ENCODE data around the gene CTXND1.

CTXND1 gene

DNA sequence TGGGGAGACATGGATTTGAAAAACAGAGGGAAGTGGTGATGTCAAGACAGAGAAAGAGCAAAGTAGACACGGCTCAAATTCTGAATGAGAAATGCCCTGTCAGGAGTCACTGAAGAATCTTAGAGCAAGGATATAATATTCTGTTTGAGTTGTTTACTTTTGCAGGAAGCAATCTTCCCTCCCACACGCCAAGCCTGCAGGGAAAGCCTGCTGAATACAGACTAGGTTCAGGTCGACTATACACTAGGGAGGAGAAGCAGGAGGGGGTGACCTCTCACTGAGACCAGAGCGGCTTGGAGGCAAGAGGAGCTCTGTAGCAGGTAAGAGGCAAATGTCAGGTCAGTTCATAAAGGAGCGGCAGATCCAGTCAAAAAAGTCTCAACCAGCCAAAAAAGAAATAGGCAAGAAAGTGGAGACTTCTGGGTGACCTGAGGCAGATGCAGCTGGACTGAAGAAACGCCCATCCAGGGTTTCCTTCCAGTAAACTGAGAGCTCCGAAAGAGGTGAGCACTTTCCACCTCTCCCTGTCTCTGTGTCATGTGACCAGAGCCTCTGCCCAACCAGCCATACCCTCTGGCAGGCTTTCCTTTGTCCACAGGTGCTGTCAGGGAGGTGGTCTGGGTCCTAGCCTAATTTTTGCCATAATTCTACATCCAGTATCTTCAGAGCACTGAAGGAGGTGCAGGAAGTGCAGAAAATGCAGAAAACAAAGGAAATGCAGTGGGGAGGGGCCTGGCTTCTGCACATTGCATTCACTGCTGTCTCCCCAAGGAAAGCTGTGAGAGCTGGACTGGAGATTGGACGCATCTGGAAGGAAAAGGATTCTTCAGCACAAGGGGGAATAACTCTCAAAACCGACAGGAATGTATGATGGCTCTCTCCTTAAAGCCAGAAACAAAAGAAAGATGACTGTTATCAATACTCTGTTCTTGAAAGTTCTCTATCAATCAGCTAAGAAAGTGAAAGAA is 37.8 kb upstream of the CTXND1 start:
- Histone ChIP-seq H2BK15ac (replicated peaks; ENCODE audit: low read depth) (no peak overlapping the region), H3K4me3 (ENCODE audit: low read length) (no peak overlapping the region), H2AK5ac (ENCODE audit: low read length) (no peak overlapping the region), H3K27ac (ENCODE audit: low read depth, low read length) (no peak overlapping the region), H4K8ac (ENCODE audit: low read depth, low read length) (no peak overlapping the region), H2BK120ac (ENCODE audit: low read depth, low read length) (no peak overlapping the region), H3K4me2 (ENCODE audit: low read length) (no peak overlapping the region), H3K18ac (ENCODE audit: low read length) (no peak overlapping the region), H3K27me3 (ENCODE audit: insufficient read depth, low read length, poor library complexity) (no peaks in the 10 kb centered on the region), H3K4ac (ENCODE audit: low read depth, low read length) (no peak overlapping the region), H3K4me1 (ENCODE audit: control insufficient read depth, low read depth, low read length) (no peaks in the 10 kb centered on the region), H3K36me3 (ENCODE audit: control insufficient read depth, insufficient read depth, low read length) (no peaks in the 10 kb centered on the region), H3K23ac (ENCODE audit: low read length) (no peak overlapping the region), H3K79me1 (ENCODE audit: low read length) (no peaks in the 10 kb centered on the region), H3K9ac (ENCODE audit: low read length) (no peak overlapping the region), H3K56ac (ENCODE audit: low read length) (no peak overlapping the region), H2BK5ac (ENCODE audit: low read length) (no peak overlapping the region), H3K79me2 (ENCODE audit: control insufficient read depth, insufficient read depth, low read length) (no peaks in the 10 kb centered on the region), H4K5ac (ENCODE audit: low read length) (no peak overlapping the region)
- no peak for DNase-seq
- WGBS (ENCODE audit: extremely low coverage, insufficient coverage, low lambda C conversion rate): no CpG with 5 or more reads among the region's 9 CpGs

DNA sequence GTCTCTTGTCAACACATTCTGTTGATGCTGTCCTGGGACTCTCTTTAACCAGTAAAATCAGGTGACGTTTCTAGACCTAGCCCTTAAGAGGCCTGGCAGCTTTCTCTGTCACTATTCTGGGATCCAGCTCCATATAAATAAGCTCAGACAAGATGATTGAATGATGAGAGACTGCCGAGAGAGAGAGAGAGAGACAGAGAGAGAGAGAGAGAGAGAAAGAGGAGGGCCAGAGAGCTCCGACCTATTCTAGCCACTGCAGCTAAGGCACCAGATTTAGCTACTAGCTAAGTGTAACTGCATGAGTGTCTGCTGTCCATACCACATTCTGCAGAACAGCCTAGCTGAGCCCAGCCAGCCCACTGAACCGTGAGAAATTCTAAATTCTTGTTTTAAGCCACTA is 36.1 kb upstream of the CTXND1 start:
- no peaks in the 10 kb centered on the region for H3K79me2 ChIP-seq (ENCODE audit: control insufficient read depth, insufficient read depth, low read length)
- WGBS (ENCODE audit: extremely low coverage, insufficient coverage, low lambda C conversion rate): no CpG with 5 or more reads among the region's 4 CpGs
- no peak overlapping the region for H3K4me3 ChIP-seq (ENCODE audit: low read length)
- no peak overlapping the region for H3K23ac ChIP-seq (ENCODE audit: low read length)
- H4K5ac ChIP-seq (ENCODE audit: low read length): no peak overlapping the region
- H3K79me1 ChIP-seq (ENCODE audit: low read length): no peaks in the 10 kb centered on the region
- H2BK120ac ChIP-seq (ENCODE audit: low read depth, low read length): no peak overlapping the region
- no peak overlapping the region for H3K18ac ChIP-seq (ENCODE audit: low read length)
- H2BK15ac ChIP-seq (replicated peaks; ENCODE audit: low read depth): no peak overlapping the region
- H2BK5ac ChIP-seq (ENCODE audit: low read length): no peak overlapping the region
- DNase-seq: no peak
- no peak overlapping the region for H3K9ac ChIP-seq (ENCODE audit: low read length)
- H3K36me3 ChIP-seq (ENCODE audit: control insufficient read depth, insufficient read depth, low read length): no peaks in the 10 kb centered on the region
- no peak overlapping the region for H3K4me2 ChIP-seq (ENCODE audit: low read length)
- H3K56ac ChIP-seq (ENCODE audit: low read length): no peak overlapping the region
- no peaks in the 10 kb centered on the region for H3K4me1 ChIP-seq (ENCODE audit: control insufficient read depth, low read depth, low read length)
- H3K27me3 ChIP-seq (ENCODE audit: insufficient read depth, low read length, poor library complexity): no peaks in the 10 kb centered on the region
- no peak overlapping the region for H3K4ac ChIP-seq (ENCODE audit: low read depth, low read length)
- no peak overlapping the region for H2AK5ac ChIP-seq (ENCODE audit: low read length)
- H4K8ac ChIP-seq (ENCODE audit: low read depth, low read length): no peak overlapping the region
- H3K27ac ChIP-seq (ENCODE audit: low read depth, low read length): no peak overlapping the region

DNA sequence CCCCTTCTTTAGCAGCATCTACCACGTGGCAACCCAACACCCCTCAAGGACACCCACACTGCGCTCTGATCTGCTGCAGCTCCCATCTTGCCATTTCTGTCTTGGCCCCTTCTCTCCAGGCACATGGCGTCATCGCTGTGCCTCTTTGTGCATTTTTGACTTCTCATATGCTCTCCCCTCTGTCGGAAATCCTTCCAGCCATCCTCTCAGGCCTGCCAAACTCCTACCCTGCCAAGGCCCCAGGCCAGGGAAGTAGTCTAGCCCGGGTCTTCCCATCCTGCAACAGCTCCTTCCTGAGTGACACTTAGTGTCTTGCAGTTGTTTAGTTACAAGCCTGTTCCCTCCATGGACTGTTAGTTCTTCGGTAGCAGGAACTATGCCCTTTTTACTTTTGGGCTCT is 34.0 kb upstream of the CTXND1 start:
- no CpG with 5 or more reads among the region's 7 CpGs for WGBS (ENCODE audit: extremely low coverage, insufficient coverage, low lambda C conversion rate)
- Histone ChIP-seq H2BK15ac (replicated peaks; ENCODE audit: low read depth) (no peak overlapping the region), H3K4me3 (ENCODE audit: low read length) (no peak overlapping the region), H3K18ac (ENCODE audit: low read length) (no peak overlapping the region), H3K36me3 (ENCODE audit: control insufficient read depth, insufficient read depth, low read length) (no peaks in the 10 kb centered on the region), H4K8ac (ENCODE audit: low read depth, low read length) (no peak overlapping the region), H3K79me1 (ENCODE audit: low read length) (no peaks in the 10 kb centered on the region), H3K4ac (ENCODE audit: low read depth, low read length) (no peak overlapping the region), H3K4me2 (ENCODE audit: low read length) (no peak overlapping the region), H3K27me3 (ENCODE audit: insufficient read depth, low read length, poor library complexity) (no peaks in the 10 kb centered on the region), H3K56ac (ENCODE audit: low read length) (no peak overlapping the region), H2AK5ac (ENCODE audit: low read length) (no peak overlapping the region), H2BK120ac (ENCODE audit: low read depth, low read length) (no peak overlapping the region), H3K9ac (ENCODE audit: low read length) (no peak overlapping the region), H3K27ac (ENCODE audit: low read depth, low read length) (no peak overlapping the region), H2BK5ac (ENCODE audit: low read length) (no peak overlapping the region), H4K5ac (ENCODE audit: low read length) (no peak overlapping the region), H3K4me1 (ENCODE audit: control insufficient read depth, low read depth, low read length) (no peaks in the 10 kb centered on the region), H3K79me2 (ENCODE audit: control insufficient read depth, insufficient read depth, low read length) (no peaks in the 10 kb centered on the region), H3K23ac (ENCODE audit: low read length) (no peak overlapping the region)
- no peak for DNase-seq

DNA sequence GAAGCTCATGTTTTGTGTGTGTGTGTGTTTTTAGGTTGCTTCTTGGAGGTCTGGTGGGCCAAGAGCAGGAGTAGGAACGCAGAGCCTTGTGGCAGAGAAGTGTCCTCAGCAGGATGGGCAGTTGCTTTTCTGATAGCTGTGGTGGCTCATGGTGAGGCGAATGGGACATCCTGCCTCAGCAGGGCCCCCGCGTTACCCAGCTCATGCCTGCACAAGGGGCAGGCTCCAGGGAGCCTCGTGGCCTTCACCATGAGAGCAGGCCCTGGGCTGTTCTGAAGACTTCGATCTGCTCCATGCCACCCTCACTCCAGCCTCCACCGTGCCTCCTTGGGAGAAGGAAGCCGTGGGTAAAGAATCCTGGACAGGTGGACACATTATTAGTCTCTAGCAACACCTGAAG is 33.4 kb upstream of the CTXND1 start:
- no peaks in the 10 kb centered on the region for H3K79me1 ChIP-seq (ENCODE audit: low read length)
- H3K4me2 ChIP-seq (ENCODE audit: low read length): no peak overlapping the region
- H3K9ac ChIP-seq (ENCODE audit: low read length): no peak overlapping the region
- H3K4ac ChIP-seq (ENCODE audit: low read depth, low read length): no peak overlapping the region
- H4K8ac ChIP-seq (ENCODE audit: low read depth, low read length): no peak overlapping the region
- H3K4me3 ChIP-seq (ENCODE audit: low read length): no peak overlapping the region
- no peak overlapping the region for H3K23ac ChIP-seq (ENCODE audit: low read length)
- no peak overlapping the region for H2BK120ac ChIP-seq (ENCODE audit: low read depth, low read length)
- no peak for DNase-seq
- H3K27me3 ChIP-seq (ENCODE audit: insufficient read depth, low read length, poor library complexity): no peaks in the 10 kb centered on the region
- no CpG with 5 or more reads among the region's 8 CpGs for whole genome bisulfite sequencing (ENCODE audit: extremely low coverage, insufficient coverage, low lambda C conversion rate)
- H3K36me3 ChIP-seq (ENCODE audit: control insufficient read depth, insufficient read depth, low read length): no peaks in the 10 kb centered on the region
- H2BK15ac ChIP-seq (replicated peaks; ENCODE audit: low read depth): no peak overlapping the region
- H2BK5ac ChIP-seq (ENCODE audit: low read length): no peak overlapping the region
- no peak overlapping the region for H4K5ac ChIP-seq (ENCODE audit: low read length)
- no peaks in the 10 kb centered on the region for H3K4me1 ChIP-seq (ENCODE audit: control insufficient read depth, low read depth, low read length)
- no peak overlapping the region for H3K56ac ChIP-seq (ENCODE audit: low read length)
- H2AK5ac ChIP-seq (ENCODE audit: low read length): no peak overlapping the region
- H3K18ac ChIP-seq (ENCODE audit: low read length): no peak overlapping the region
- H3K27ac ChIP-seq (ENCODE audit: low read depth, low read length): no peak overlapping the region
- no peaks in the 10 kb centered on the region for H3K79me2 ChIP-seq (ENCODE audit: control insufficient read depth, insufficient read depth, low read length)

DNA sequence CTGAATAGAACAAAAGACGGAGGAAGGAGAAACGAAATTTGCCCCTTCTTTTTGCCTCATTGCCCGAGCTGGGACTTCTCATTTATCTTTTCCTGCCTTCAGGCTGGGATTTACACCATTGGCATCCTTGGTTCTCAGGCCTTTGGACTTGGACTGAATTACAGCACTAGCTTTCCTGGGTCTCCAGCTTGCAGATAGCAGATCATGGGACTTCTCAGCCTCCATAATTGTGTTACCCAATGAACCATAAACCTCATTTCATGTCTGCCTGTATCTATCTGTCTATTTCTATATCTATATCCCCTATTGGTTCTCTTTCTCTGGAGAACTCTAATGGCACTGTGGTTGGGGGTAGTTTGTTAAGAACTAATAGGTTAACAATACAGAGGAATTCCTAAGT is 31.5 kb upstream of the CTXND1 start:
- Histone ChIP-seq H2BK15ac (replicated peaks; ENCODE audit: low read depth) (no peak overlapping the region), H4K8ac (ENCODE audit: low read depth, low read length) (no peak overlapping the region), H3K36me3 (ENCODE audit: control insufficient read depth, insufficient read depth, low read length) (no peaks in the 10 kb centered on the region), H3K23ac (ENCODE audit: low read length) (no peak overlapping the region), H4K5ac (ENCODE audit: low read length) (no peak overlapping the region), H3K4me2 (ENCODE audit: low read length) (no peak overlapping the region), H3K9ac (ENCODE audit: low read length) (no peak overlapping the region), H2BK120ac (ENCODE audit: low read depth, low read length) (no peak overlapping the region), H3K79me1 (ENCODE audit: low read length) (no peaks in the 10 kb centered on the region), H3K27ac (ENCODE audit: low read depth, low read length) (no peak overlapping the region), H3K4me3 (ENCODE audit: low read length) (no peak overlapping the region), H3K4ac (ENCODE audit: low read depth, low read length) (no peak overlapping the region), H3K56ac (ENCODE audit: low read length) (no peak overlapping the region), H3K79me2 (ENCODE audit: control insufficient read depth, insufficient read depth, low read length) (no peaks in the 10 kb centered on the region), H3K4me1 (ENCODE audit: control insufficient read depth, low read depth, low read length) (no peaks in the 10 kb centered on the region), H2AK5ac (ENCODE audit: low read length) (no peak overlapping the region), H3K18ac (ENCODE audit: low read length) (no peak overlapping the region), H2BK5ac (ENCODE audit: low read length) (no peak overlapping the region), H3K27me3 (ENCODE audit: insufficient read depth, low read length, poor library complexity) (no peaks in the 10 kb centered on the region)
- no peak for DNase-seq
- no CpG with 5 or more reads among the region's 3 CpGs for WGBS (ENCODE audit: extremely low coverage, insufficient coverage, low lambda C conversion rate)

DNA sequence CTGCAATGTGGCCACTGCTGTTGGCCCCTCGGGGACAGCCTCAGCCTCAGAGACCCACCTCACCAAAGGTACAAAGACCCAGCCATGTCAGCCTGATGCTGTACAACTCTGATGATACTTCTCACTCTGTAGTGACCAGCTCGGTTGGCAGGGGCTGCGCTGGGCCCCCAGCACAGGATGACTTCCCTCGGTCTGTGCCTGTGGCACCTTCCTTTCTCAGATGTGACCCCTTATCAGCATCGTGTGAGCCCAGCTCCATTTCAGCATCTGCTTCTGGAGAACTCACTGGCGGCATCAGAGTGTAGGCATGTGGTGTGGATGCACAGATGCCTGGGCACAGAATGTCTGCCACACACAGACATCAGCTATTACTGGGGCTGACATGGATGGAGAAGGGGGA is 25.1 kb upstream of the CTXND1 start:
- Histone ChIP-seq H4K5ac (ENCODE audit: low read length) (no peak overlapping the region), H3K4me2 (ENCODE audit: low read length) (no peak overlapping the region), H3K4me1 (ENCODE audit: control insufficient read depth, low read depth, low read length) (no peaks in the 10 kb centered on the region), H2BK120ac (ENCODE audit: low read depth, low read length) (no peak overlapping the region), H3K9ac (ENCODE audit: low read length) (no peak overlapping the region), H3K18ac (ENCODE audit: low read length) (no peak overlapping the region), H3K4ac (ENCODE audit: low read depth, low read length) (no peak overlapping the region), H3K56ac (ENCODE audit: low read length) (no peak overlapping the region), H3K27ac (ENCODE audit: low read depth, low read length) (no peak overlapping the region), H3K23ac (ENCODE audit: low read length) (no peak overlapping the region), H3K27me3 (ENCODE audit: insufficient read depth, low read length, poor library complexity) (no peaks in the 10 kb centered on the region), H4K8ac (ENCODE audit: low read depth, low read length) (no peak overlapping the region), H3K4me3 (ENCODE audit: low read length) (no peak overlapping the region), H2BK15ac (replicated peaks; ENCODE audit: low read depth) (no peak overlapping the region), H2BK5ac (ENCODE audit: low read length) (no peak overlapping the region), H3K79me2 (ENCODE audit: control insufficient read depth, insufficient read depth, low read length) (no peaks in the 10 kb centered on the region), H3K79me1 (ENCODE audit: low read length) (no peaks in the 10 kb centered on the region), H2AK5ac (ENCODE audit: low read length) (no peak overlapping the region), H3K36me3 (ENCODE audit: control insufficient read depth, insufficient read depth, low read length) (no peaks in the 10 kb centered on the region)
- no CpG with 5 or more reads among the region's 6 CpGs for WGBS (ENCODE audit: extremely low coverage, insufficient coverage, low lambda C conversion rate)
- DNase-seq: no peak

Data from mesendoderm (in vitro differentiated cells).